Upper lobe of right lung (tissue), 1 donor: ENCODE measurements around the gene SLC23A1. TPM values are rescaled to one million over a fixed set of nuclear protein-coding genes. Genes with fewer than 3 reads are reported as not detected.
"Not testable (repeated sequence)": the region's sequence is repeated elsewhere in the genome, so short reads cannot be mapped to it uniquely, and the experiment has no call there.

Experiments used
- ATAC-seq: fragments of 200-7000 bp; cut with Tn5 transposase; one replicate; pipeline ENCODE4 v1.9.1; 2020; ENCODE audit warnings: mild to moderate bottlenecking, moderate library complexity
- DNase-seq: peaks from one replicate; pipeline ENCODE4 v3.0.0-alpha.2; 2020
- H3K27ac ChIP-seq: fragments of 200-600 bp; one replicate; pipeline ENCODE4 v1.8.0; 2022
- H3K27me3 ChIP-seq: fragments of 200-600 bp; one replicate; pipeline ENCODE4 v1.8.0; 2022; ENCODE audit warnings: mild to moderate bottlenecking
- H3K36me3 ChIP-seq: fragments of 200-600 bp; one replicate; pipeline ENCODE4 v1.8.0; 2022
- H3K4me1 ChIP-seq: fragments of 200-600 bp; one replicate; pipeline ENCODE4 v1.8.0; 2022
- H3K4me3 ChIP-seq: fragments of 200-600 bp; one replicate; pipeline ENCODE4 v1.8.0; 2022; ENCODE audit warnings: mild to moderate bottlenecking
- H3K9me3 ChIP-seq: fragments of 200-600 bp; one replicate; pipeline ENCODE4 v1.8.0; 2022
- intact Hi-C: fragments of 100-400 bp; cut with DNase I; formaldehyde crosslinking; loops from one replicate; pipeline ENCODE4 v1.11.0; 2022
- total RNA-seq: library from RNA; stranded (reverse); fragmentation: NEBNext Ultra II Directional; extraction: Animal tissue kit (Norgen Biotek cat#: 25700); gene quantifications from one replicate; pipeline ENCODE4 v1.2.1, GENCODE V29; 2021
- TF ChIP-seq, protein P1 (sequence below): fragments of 200-600 bp; IDR thresholded peaks from one replicate; pipeline ENCODE4 v1.8.0; 2022; ENCODE audit warnings: antibody characterized with exemption
- donor health status: DM: no; HTN: yes; CAD: no; lungs with severe emphysema.

SLC23A1 gene
- total RNA-seq, 1 donor from 2014 or later = not detected

DNA sequence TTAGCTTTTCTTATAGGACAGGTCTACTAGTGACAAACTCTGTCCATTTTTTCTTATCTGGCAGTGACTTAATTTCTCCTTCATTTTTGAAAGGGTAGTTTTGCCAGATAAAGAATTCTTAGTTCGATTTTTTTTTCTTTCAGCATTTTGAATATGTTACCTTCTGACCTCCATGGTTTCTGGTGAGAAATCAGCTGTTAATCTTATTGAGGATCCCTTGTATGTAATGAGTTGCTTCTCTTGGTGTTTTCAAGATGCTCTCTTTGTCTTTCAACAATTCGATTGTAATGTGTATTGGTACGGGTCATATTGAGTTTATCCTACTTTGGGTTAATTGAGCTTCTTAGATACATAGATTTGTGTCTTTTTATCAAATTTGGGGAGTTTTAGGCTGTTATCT lies 28.9 kb downstream of the SLC23A1 start:
- intact Hi-C loops = no loop called here
- H3K36me3 ChIP-seq = peaks cover 17% of the 10 kb centered on the region
- H3K4me3 ChIP-seq = no peak overlapping the region
- no peak for ATAC-seq
- no peaks in the 10 kb centered on the region for H3K4me1 ChIP-seq
- TF ChIP-seq, protein P1, sequence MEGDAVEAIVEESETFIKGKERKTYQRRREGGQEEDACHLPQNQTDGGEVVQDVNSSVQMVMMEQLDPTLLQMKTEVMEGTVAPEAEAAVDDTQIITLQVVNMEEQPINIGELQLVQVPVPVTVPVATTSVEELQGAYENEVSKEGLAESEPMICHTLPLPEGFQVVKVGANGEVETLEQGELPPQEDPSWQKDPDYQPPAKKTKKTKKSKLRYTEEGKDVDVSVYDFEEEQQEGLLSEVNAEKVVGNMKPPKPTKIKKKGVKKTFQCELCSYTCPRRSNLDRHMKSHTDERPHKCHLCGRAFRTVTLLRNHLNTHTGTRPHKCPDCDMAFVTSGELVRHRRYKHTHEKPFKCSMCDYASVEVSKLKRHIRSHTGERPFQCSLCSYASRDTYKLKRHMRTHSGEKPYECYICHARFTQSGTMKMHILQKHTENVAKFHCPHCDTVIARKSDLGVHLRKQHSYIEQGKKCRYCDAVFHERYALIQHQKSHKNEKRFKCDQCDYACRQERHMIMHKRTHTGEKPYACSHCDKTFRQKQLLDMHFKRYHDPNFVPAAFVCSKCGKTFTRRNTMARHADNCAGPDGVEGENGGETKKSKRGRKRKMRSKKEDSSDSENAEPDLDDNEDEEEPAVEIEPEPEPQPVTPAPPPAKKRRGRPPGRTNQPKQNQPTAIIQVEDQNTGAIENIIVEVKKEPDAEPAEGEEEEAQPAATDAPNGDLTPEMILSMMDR = no peak
- H3K9me3 ChIP-seq = no peaks in the 10 kb centered on the region
- H3K27ac ChIP-seq = no peak overlapping the region
- DNase-seq = no peak
- no peaks in the 10 kb centered on the region for H3K27me3 ChIP-seq

DNA sequence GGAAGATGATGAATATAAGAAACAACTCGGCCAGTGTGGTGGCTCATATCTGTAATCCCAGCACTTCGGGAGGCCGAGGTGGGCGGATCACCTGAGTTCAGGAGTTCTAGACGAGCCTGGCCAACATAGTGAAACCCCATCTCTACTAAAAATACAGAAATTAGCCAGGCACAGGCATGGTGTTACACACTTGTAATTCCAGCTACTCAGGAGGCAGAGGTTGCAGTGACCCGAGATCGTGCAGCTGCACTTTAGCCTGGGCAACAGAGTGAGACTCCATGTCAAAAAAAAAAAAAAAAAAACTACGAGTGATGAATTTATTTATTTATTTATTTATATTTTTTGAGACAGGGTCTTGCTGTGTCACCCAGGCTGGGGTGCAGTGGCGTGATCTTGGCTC lies 35.2 kb downstream of the SLC23A1 start:
- DNase-seq, intact Hi-C loops, H3K9me3 ChIP-seq, H3K27me3 ChIP-seq, ATAC-seq, H3K27ac ChIP-seq, H3K4me3 ChIP-seq, H3K36me3 ChIP-seq: not testable (repeated sequence)
- peaks cover 15% of the 10 kb centered on the region for H3K4me1 ChIP-seq

DNA sequence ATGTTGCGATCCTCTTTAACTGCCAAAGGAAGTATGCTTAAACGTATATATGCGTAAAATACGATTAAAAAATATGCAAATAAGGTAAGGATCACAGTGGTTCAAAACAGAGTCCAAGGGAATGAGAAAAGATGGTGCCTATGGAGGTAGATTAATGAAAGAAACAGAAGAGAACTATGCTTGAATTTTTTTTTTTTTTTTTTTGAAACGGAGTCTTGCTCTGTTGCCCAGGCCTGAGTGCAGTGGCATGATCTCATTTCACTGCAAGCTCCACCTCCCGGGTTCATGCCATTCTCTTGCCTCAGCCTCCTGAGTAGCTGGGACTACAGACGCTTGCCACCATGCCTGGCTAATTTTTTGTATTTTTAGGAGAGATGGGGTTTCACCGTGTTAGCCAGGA lies 37.7 kb downstream of the SLC23A1 start:
- H3K27ac ChIP-seq, ATAC-seq, H3K9me3 ChIP-seq, intact Hi-C loops, H3K4me3 ChIP-seq, H3K36me3 ChIP-seq, DNase-seq, H3K27me3 ChIP-seq: not testable (repeated sequence)
- peaks cover 21% of the 10 kb centered on the region for H3K4me1 ChIP-seq

DNA sequence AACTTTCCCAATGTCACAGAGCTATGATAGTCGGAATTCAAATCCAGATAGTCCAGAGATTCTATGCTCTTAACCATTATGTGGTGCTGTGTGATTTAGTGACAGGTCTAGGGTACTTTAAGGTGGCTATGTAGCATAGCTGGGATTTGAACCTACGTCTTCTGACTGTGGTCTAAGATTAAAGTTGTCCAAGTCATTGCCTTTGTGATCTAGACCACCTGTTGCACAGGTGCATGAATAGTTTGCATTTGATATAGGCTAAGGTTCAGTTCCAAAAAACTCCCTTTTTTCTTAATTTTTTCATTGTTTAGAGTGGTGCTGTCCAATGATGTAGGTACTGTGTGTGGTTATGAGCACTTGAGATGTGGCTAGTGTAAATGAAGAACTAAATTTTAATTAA lies 38.9 kb downstream of the SLC23A1 start:
- peaks cover 21% of the 10 kb centered on the region for H3K4me1 ChIP-seq
- H3K27me3 ChIP-seq = no peaks in the 10 kb centered on the region
- H3K27ac ChIP-seq = no peak overlapping the region
- no peaks in the 10 kb centered on the region for H3K9me3 ChIP-seq
- DNase-seq (no peak), ATAC-seq (no peak)
- no peak overlapping the region for H3K4me3 ChIP-seq
- TF ChIP-seq, protein P1 = no peak
- intact Hi-C loops = no loop called here
- no peaks in the 10 kb centered on the region for H3K36me3 ChIP-seq

DNA sequence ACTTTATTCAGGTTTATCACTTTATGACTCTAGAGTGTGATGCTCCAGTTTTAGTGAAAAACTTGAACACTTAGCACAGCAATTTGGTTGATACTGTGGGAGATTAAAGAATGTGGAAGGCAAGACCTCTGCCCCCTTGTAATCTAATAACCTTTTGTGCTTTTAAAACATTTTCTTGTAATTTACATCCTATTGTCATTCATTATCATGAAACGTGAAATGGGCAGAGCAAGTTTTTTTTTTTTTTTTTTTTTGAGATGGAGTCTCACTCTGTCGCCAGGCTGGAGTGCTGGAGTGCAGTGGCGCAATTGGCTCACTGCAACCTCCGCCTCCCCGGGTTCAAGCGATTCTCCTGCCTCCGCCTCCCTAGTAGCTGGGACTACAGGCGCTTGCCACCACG lies 39.6 kb downstream of the SLC23A1 start:
- Histone ChIP-seq H3K9me3 (no peaks in the 10 kb centered on the region), H3K36me3 (no peaks in the 10 kb centered on the region), H3K4me3 (peak overlapping the region; percentile 90), H3K27ac (no peak overlapping the region), H3K27me3 (no peaks in the 10 kb centered on the region), H3K4me1 (peaks cover 21% of the 10 kb centered on the region)
- intact Hi-C loops = no loop called here
- DNase-seq (no peak), ATAC-seq (no peak)
- TF ChIP-seq, protein P1 = no peak

DNA sequence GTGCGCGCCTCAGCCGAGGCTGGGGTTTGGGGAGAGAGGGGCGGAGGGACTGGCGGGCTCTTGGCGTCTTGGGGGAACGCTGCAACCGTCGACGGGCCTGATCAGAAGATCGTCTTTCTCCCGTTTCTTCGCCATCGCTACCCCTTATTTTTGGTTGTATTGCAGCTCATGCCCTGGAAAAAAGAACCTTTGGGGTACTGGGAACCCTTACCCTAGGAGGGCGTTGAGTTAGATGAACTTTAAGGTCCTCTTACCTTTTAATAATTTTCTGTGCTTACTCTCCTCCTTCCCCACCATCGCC lies 40.7 kb downstream of the SLC23A1 start:
- peak overlapping the region; percentile 96 for H3K27ac ChIP-seq
- peak overlapping the region; percentile 90 for H3K4me3 ChIP-seq
- H3K36me3 ChIP-seq = no peaks in the 10 kb centered on the region
- TF ChIP-seq, protein P1 = no peak
- DNase-seq (no peak), ATAC-seq (no peak)
- intact Hi-C loops = no loop called here
- H3K27me3 ChIP-seq = no peaks in the 10 kb centered on the region
- no peaks in the 10 kb centered on the region for H3K9me3 ChIP-seq
- H3K4me1 ChIP-seq = peaks cover 21% of the 10 kb centered on the region

DNA sequence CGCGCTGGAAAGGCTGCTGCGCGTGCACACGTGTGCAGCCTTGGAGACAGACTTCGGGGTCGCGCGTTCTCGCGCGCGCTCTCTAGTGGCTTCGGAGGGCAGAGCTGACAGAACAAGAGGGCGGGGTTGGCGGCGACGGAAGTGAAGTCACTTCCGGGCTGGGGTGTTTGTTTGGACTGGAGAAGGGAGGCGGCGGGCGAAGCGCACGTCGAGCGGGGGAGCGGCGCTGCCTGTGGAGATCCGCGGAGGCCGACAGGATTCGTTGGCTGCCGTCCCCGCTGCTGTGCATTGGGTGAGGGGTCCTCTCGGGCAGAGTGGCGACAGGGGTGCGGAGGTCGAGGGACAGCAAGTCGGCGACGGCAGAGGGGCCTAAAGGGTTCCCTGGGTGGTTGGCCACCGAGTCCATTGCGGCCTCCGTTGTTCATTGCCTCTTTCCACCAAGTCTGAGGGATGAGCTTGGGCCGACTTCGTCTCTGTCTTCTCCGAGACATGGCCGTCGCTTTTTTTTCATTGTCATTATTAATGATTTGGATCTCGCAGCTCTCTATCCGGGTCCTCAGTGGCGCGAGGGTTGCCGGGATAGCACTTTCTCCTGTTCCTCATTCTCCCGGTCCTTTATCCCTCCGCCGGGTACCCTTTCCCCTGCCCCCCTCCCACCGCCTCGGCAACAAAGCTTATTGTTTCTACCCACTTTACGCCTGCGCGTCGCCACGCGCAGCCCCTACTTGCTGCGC lies 41.2 kb downstream of the SLC23A1 start, which contains the start of gene PAIP2:
Gene PAIP2 (plus strand): TSS at position 166 of the 734 bp plus-strand sequence. CDS start 21,931 bp downstream, outside the sequence.
- Histone ChIP-seq H3K4me1 (peaks cover 21% of the 10 kb centered on the region), H3K27ac (peak within 1 kb of the TSS; percentile 96), H3K36me3 (no peaks in the 10 kb centered on the region), H3K4me3 (peak within 1 kb of the TSS; percentile 90), H3K27me3 (no peaks in the 10 kb centered on the region), H3K9me3 (no peaks in the 10 kb centered on the region)
- DNase-seq (peak; percentile 99), ATAC-seq (peak; percentile 98)
- intact Hi-C loops = no loop called here
- TF ChIP-seq, protein P1 = peak; percentile 73
